Lung (tissue), 12 donors: Measurements from ENCODE around the gene MEA1. TPM values are rescaled to one million over a fixed set of nuclear protein-coding genes. Genes with fewer than 3 reads are reported as not detected.

Source experiments
- ATAC-seq: fragments of 200-7000 bp; cut with Tn5 transposase; one replicate; pipeline ENCODE4 v1.9.1; 2020; ENCODE audit warnings: moderate number of reproducible peaks; ENCODE audit not compliant: insufficient read depth, low FRiP score
- DNase-seq, 3 donors: peaks; one replicate each; pipeline ENCODE4 v3.0.0-alpha.2; 2013 to 2017
- H3K27ac ChIP-seq, 2 donors: one replicate each; pipeline ENCODE4 v1.5.1; 2013; ENCODE audit warnings: mild to moderate bottlenecking in 2 of 2, moderate library complexity in 2 of 2, control low read depth in 1 of 2, inconsistent platforms in 1 of 2, low read depth in 1 of 2, low read length in 1 of 2
- H3K27me3 ChIP-seq, 3 donors: one replicate each; pipeline ENCODE4 v1.5.1; 2013; ENCODE audit warnings: low read length in 2 of 3; ENCODE audit not compliant: control insufficient read depth in 3 of 3, insufficient read depth in 3 of 3
- H3K36me3 ChIP-seq, 4 donors: one replicate each; pipeline ENCODE4 v1.5.1; 2013; ENCODE audit warnings: low read length in 4 of 4, mild to moderate bottlenecking in 1 of 4, moderate library complexity in 1 of 4; ENCODE audit not compliant: control insufficient read depth in 4 of 4, insufficient read depth in 4 of 4
- H3K4me1 ChIP-seq, 5 donors: one replicate each; pipeline ENCODE4 v1.5.1; 2013; ENCODE audit warnings: low read length in 5 of 5, mild to moderate bottlenecking in 2 of 5, moderate library complexity in 1 of 5; ENCODE audit not compliant: control insufficient read depth in 5 of 5, insufficient read depth in 5 of 5
- H3K4me3 ChIP-seq: one replicate; pipeline ENCODE4 v1.5.1; 2013; ENCODE audit warnings: mild to moderate bottlenecking, control low read depth, moderate library complexity
- H3K9ac ChIP-seq, 2 donors: one replicate each; pipeline ENCODE4 v1.5.1; 2013; ENCODE audit warnings: low read length in 2 of 2, control low read depth in 1 of 2; ENCODE audit not compliant: insufficient read depth in 1 of 2
- H3K9me3 ChIP-seq, 4 donors: one replicate each; pipeline ENCODE4 v1.5.1; 2013; ENCODE audit warnings: low read length in 3 of 4, mild to moderate bottlenecking in 1 of 4, moderate library complexity in 1 of 4; ENCODE audit not compliant: control insufficient read depth in 4 of 4, insufficient read depth in 3 of 4
- WGBS, 2 donors: extraction: QIAGEN DNeasy Blood & Tissue Kit; methylation state at CpG; one replicate each; pipeline ENCODE4 v1.1.7; 2013; 5-methylcytosine and 5-hydroxymethylcytosine counted together
- polyA plus RNA-seq, 2 donors: library from polyadenylated mRNA; stranded (reverse); fragments of 200-250 nt; gene quantifications; one replicate each; pipeline ENCODE4 v1.2.1, GENCODE V29; 2013
- total RNA-seq, 2 donors: library from RNA; depleted of rRNA in 1 of 2; stranded (reverse); fragments of >200 nt in 1 of 2; gene quantifications; one replicate each; pipeline ENCODE4 v1.2.1, GENCODE V29; 2014 to 2021
- TF ChIP-seq, protein P1 (sequence below): IDR thresholded peaks from 2 replicates; pipeline ENCODE4 v1.5.1; 2012; ENCODE audit warnings: mild to moderate bottlenecking; ENCODE audit errors: control extremely low read depth, extremely low read depth
- donor health status: control.
- donor health status: control.
- donor health status: Bipolar disorder and iron deficiency.
- donor health status: healthy.
- donor health status: DM: yes; HTN: yes; CAD: no.

The MEA1 gene
- total and polyA plus RNA-seq, 4 donors, result 32.5 to 113 (median 55.2) TPM

DNA sequence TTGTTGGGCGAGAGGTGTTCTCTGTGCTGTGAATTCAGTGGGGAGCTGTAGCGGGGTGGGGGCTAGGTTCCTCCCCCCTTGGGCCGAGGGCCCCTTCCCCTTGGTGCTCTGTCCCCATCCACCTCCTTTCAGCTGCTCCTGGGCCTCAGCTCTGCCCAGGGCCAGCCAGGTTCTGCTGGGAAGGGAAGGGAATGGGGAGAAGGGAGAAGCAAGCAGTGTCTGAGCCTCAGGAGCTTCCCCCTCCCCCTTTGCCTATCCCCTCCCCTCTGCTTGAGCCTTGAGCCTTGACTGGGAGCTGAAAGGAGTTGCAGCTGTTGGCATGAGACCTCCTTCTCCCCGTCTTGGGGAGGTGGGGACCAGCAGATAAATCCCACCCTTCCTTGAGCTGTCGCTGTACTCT, 7.1 kb upstream of the MEA1 start:
- TF ChIP-seq, protein P1, sequence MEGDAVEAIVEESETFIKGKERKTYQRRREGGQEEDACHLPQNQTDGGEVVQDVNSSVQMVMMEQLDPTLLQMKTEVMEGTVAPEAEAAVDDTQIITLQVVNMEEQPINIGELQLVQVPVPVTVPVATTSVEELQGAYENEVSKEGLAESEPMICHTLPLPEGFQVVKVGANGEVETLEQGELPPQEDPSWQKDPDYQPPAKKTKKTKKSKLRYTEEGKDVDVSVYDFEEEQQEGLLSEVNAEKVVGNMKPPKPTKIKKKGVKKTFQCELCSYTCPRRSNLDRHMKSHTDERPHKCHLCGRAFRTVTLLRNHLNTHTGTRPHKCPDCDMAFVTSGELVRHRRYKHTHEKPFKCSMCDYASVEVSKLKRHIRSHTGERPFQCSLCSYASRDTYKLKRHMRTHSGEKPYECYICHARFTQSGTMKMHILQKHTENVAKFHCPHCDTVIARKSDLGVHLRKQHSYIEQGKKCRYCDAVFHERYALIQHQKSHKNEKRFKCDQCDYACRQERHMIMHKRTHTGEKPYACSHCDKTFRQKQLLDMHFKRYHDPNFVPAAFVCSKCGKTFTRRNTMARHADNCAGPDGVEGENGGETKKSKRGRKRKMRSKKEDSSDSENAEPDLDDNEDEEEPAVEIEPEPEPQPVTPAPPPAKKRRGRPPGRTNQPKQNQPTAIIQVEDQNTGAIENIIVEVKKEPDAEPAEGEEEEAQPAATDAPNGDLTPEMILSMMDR, result no peak
- no peak for ATAC-seq
- Histone ChIP-seq H3K9ac (peak overlapping the region in 1 of 2 donors; percentile 16), H3K36me3 (peaks cover 17 to 42% (median 26%) of the 10 kb centered on the region in 4 donors), H3K4me3 (no peak overlapping the region), H3K27me3 (no peaks in the 10 kb centered on the region), H3K4me1 (peaks cover 0 to 21% (median 14%) of the 10 kb centered on the region in 5 donors), H3K9me3 (no peaks in the 10 kb centered on the region), H3K27ac (peak overlapping the region; percentile 90 to 96)
- DNase-seq, result peak; percentile 56 to 78 (median 74)
- 60 to 68% methylated on average over 5 of the region's 5 CpGs for WGBS, 2 donors

- Histone ChIP-seq H3K9ac (no peak overlapping the region), H3K36me3 (peaks cover 15 to 40% (median 25%) of the 10 kb centered on the region in 4 donors), H3K4me3 (no peak overlapping the region), H3K4me1 (peaks cover under 1 to 25% (median 18%) of the 10 kb centered on the region in 5 donors), H3K27ac (peak overlapping the region in 1 of 2 donors; percentile 96), H3K27me3 (no peaks in the 10 kb centered on the region), H3K9me3 (no peaks in the 10 kb centered on the region)
- no peak for ATAC-seq
- WGBS, 2 donors, result 93 to 95% methylated on average over 3 of the region's 3 CpGs
- TF ChIP-seq, protein P1, result no peak
- no peak for DNase-seq
Measured at GRCh38 chr6:43020052-43020705, 6.4 kb upstream of the MEA1 start.

DNA sequence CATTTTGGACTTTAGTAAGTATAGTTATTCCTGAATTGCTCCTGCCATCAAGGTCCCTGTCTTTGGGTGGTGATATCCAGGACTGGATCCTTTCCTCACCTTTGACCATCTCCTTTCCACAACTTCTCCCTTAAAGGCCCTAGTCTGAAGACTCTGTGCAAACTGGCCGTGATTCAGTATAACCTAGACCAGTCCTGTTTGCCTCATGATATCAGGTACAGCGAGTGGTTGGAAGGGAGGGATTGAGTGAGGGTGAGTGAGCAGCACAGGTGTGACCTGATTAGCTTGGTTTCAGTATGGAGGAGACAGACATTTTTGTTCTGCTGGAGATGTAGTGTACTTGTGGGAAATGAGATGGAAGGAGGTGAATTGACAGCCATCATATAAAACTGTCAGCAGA, 5.4 kb upstream of the MEA1 start:
- no peak overlapping the region for H3K27ac ChIP-seq
- no peak overlapping the region for H3K4me3 ChIP-seq
- 95 to 98% methylated on average over 2 of the region's 2 CpGs for WGBS, 2 donors
- peaks cover 11 to 35% (median 22%) of the 10 kb centered on the region in 4 donors for H3K36me3 ChIP-seq
- TF ChIP-seq, protein P1, result no peak
- DNase-seq, result no peak
- no peak for ATAC-seq
- H3K9ac ChIP-seq, result no peak overlapping the region
- no peaks in the 10 kb centered on the region for H3K9me3 ChIP-seq
- peaks cover 7 to 33% (median 20%) of the 10 kb centered on the region in 5 donors for H3K4me1 ChIP-seq
- no peaks in the 10 kb centered on the region for H3K27me3 ChIP-seq

DNA sequence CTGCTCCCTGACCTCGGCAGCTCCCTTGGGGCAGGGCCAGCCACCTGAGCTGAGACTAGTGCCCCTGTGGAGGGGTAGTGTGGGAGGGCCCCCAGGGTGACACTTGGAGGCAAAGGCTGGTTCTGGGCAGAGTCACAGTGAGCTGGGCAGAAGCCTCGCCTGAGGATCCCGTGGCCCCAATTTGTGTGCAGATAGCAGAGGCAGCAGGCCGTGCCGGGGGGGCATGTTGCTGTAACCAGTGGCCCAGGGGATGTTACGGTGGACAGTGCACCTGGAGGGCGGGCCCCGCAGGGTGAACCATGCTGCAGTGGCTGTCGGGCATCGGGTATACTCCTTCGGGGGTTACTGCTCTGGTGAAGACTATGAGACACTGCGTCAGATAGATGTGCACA, 3.2 kb upstream of the MEA1 start:
- TF ChIP-seq, protein P1, result no peak
- H3K9me3 ChIP-seq, result no peaks in the 10 kb centered on the region
- no peak for ATAC-seq
- peak overlapping the region; percentile 11 to 21 for H3K27ac ChIP-seq
- WGBS, 2 donors, result 90 to 93% methylated on average over 12 of the region's 12 CpGs
- no peak overlapping the region for H3K4me3 ChIP-seq
- peaks cover 11 to 38% (median 22%) of the 10 kb centered on the region in 4 donors for H3K36me3 ChIP-seq
- no peak for DNase-seq
- H3K27me3 ChIP-seq, result no peaks in the 10 kb centered on the region
- peaks cover 7 to 44% (median 25%) of the 10 kb centered on the region in 5 donors for H3K4me1 ChIP-seq
- no peak overlapping the region for H3K9ac ChIP-seq
